Panc1 (cell line): ENCODE results near the gene RNF138.

ENCODE experiments used
- POLR2AphosphoS5 ChIP-seq: IDR thresholded peaks from 2 replicates; pipeline ENCODE4 v1.6.1; 2012; ENCODE audit warnings: mild to moderate bottlenecking, low read depth, low read length, moderate library complexity
- TF ChIP-seq, protein P1 (sequence below): fragments of 450-650 bp; IDR thresholded peaks from 2 replicates; pipeline ENCODE4 v1.5.1; 2017; ENCODE audit warnings: mild to moderate bottlenecking

DNA sequence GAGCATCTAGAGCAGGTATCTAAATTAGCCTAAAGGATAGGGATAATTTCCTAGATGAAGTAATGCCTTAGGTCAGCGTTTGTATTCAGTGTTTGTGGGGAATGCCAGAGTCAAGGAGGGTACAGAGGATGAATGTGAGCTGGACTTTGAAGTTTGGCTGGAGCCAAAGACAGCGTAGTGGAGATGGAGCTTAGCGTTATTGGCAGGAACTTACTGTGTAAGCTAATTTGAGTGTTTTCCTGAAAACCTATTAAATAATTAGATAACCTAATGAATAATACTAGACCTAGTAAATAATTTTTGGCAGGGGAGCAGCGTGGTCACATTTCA, 4.2 kb downstream of the RNF138 start:
- TF ChIP-seq, protein P1, sequence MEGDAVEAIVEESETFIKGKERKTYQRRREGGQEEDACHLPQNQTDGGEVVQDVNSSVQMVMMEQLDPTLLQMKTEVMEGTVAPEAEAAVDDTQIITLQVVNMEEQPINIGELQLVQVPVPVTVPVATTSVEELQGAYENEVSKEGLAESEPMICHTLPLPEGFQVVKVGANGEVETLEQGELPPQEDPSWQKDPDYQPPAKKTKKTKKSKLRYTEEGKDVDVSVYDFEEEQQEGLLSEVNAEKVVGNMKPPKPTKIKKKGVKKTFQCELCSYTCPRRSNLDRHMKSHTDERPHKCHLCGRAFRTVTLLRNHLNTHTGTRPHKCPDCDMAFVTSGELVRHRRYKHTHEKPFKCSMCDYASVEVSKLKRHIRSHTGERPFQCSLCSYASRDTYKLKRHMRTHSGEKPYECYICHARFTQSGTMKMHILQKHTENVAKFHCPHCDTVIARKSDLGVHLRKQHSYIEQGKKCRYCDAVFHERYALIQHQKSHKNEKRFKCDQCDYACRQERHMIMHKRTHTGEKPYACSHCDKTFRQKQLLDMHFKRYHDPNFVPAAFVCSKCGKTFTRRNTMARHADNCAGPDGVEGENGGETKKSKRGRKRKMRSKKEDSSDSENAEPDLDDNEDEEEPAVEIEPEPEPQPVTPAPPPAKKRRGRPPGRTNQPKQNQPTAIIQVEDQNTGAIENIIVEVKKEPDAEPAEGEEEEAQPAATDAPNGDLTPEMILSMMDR = no peak
- no peak for TF ChIP-seq POLR2AphosphoS5
